NK-92 (cell line): ENCODE data around the gene PPP1R7.

ENCODE experiments used
- DNase-seq: peaks from one replicate; lab custom pipeline; 2025; ENCODE audit not compliant: unreplicated experiment; lab: John Stamatoyannopoulos, UW

Gene PPP1R7

DNA sequence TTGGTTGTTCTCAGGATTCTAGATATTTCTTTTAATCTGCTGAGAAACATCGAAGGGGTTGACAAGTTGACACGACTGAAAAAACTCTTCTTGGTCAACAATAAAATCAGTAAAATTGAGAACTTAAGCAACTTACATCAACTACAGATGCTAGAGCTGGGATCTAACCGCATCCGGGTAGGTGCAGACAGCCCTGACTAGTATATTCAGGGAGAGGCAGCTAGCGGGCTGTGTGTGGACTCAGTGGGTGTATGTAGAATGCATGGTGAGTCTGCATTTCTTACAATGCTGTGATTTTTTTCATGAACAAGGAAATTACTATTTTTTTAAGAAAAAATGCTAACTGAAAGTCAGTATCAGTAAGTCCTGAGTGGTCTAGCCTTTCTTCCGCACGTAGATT is 10.1 kb downstream of the PPP1R7 start:
- no peak for DNase-seq

- no peak for DNase-seq
Measured at GRCh38 chr2:241161646-241162281, 11.5 kb downstream of the PPP1R7 start.

DNA sequence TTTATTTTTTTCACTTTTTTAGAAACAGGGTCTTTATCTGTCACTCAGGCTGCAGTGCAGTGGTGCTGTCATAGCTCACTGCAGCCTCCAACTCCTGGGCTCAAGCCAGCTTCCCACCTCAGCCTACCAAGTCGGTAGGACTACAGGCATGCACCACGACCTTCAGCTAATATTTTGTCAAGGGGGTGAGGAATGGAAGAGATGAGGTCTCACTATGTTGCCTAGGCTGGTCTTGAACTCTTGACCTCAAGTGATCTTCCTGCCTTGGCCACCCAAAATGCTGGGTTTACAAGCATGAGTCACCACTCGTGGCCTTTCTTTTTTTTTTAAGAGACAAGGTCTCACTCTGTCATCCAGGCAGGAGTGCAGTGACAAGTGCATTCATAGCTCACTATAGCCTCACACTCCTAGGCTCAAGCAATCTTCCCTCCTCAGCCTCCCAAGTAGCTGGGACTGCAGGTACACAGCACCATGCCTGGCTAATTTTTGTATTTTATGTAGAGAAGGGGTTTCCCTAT is 13.4 kb downstream of the PPP1R7 start:
- no peak for DNase-seq

- no peak for DNase-seq
Measured at GRCh38 chr2:241168366-241168765, 18.1 kb downstream of the PPP1R7 start.

GRCh38 chr2:241173557-241173956 is 23.3 kb downstream of the PPP1R7 start:
- no peak for DNase-seq

- DNase-seq: no peak
Measured at GRCh38 chr2:241177526-241178334, 27.5 kb downstream of the PPP1R7 start.

- DNase-seq: no peak
Measured at GRCh38 chr2:241178961-241179360, 28.7 kb downstream of the PPP1R7 start.

- DNase-seq: no peak
Measured at GRCh38 chr2:241179899-241180298, 29.6 kb downstream of the PPP1R7 start.

GRCh38 chr2:241180495-241180894 is 30.2 kb downstream of the PPP1R7 start:
- no peak for DNase-seq

DNA sequence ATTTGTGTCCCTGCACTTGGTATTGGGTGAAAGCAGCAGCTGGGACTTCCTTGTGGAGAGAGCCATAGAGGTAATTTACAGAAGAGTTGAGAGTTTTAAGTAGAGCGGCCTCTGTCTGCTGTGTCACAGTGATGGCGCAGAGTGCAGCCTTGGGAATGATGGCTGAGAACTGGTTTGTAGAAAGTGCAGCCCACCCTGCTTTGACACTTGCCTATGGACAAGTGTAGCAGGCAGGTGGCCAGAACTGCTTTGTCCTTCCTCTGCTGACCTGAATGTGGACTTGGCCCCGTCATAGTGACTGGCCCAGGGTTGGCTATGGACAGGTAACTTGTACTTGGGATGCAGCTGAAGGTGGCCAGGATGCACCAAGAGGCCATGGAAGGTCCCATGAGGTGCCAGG is 31.9 kb downstream of the PPP1R7 start:
- DNase-seq: no peak

GRCh38 chr2:241182531-241183133 is 32.4 kb downstream of the PPP1R7 start:
- no peak for DNase-seq

- no peak for DNase-seq
Measured at GRCh38 chr2:241183221-241183620, 33.0 kb downstream of the PPP1R7 start.

DNA sequence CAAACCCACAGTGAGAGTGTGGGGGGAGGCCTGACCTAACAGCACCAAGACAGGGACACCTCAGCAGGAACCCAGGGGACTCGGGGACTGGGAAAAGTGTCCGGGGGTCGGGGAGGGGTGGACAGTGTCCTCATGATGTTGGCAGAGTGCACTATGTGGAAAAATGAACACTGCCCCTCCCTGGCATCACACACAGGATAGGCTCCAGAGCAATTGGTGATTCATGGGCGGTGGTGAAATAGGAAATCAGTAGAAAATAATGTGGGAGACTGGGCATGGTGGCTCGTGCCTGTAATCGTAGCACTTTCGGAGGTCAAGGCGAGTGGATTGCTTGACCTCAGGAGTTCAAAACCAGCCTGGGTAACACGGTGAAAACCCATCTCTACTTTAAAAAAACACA is 34.6 kb downstream of the PPP1R7 start:
- no peak for DNase-seq

GRCh38 chr2:241185961-241186360 is 35.7 kb downstream of the PPP1R7 start:
- DNase-seq: no peak

DNA sequence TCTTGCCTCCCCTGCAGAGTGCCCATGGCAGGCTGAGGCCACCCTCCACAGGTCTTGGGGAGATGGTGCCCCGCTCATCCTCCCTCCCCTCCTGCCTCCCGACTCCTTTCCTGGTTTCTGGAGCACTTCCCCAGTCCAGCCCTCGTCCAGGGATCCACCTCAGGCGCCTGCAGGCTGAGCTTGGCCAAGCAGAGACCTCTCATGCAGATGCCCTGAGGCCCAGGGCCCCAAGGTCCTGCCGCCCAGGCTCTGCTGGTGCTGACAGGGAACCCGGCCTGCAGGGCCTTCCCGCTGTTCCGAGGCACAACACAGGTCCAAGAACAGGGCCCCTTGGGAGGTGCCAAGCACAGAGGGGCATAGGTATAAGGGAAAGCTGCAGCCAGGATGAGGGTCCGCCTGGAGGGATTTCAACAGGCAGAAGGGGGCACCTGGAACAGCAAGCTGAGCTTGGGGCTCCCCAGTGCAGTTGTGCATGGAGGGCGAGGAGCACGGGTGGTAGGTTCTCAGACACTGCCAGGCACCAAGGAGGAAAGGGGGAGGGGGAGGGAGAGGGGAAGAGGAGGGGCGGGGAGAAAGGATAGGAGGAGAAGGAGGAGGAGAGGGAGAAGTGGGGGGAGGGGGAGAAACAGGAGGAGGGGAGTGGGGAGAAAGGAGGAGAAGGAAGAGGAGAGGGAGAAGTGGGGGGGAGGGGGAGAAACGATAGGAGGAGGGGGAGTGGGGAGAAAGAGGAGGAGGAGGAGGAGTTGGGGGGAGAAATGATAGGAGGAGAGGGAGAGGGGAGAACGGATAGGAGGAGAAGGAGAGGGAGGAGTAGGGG is 37.0 kb downstream of the PPP1R7 start:
- no peak for DNase-seq

DNA sequence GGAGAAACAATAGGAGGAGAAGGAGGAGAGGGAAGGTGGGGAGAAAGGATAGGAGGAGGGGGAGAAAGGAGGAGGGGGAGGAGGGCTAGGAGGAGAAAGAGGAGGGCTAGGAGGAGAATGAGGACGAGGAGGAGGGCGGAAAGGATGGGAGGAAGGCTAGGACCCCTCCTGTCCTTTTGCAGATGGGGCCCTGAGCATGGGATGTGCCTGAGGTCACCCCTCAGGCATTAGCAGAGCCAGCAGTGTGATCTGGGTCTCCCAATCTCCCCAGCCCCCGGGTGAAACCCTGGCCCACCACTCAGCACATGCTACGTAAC is 37.6 kb downstream of the PPP1R7 start:
- no peak for DNase-seq

DNA sequence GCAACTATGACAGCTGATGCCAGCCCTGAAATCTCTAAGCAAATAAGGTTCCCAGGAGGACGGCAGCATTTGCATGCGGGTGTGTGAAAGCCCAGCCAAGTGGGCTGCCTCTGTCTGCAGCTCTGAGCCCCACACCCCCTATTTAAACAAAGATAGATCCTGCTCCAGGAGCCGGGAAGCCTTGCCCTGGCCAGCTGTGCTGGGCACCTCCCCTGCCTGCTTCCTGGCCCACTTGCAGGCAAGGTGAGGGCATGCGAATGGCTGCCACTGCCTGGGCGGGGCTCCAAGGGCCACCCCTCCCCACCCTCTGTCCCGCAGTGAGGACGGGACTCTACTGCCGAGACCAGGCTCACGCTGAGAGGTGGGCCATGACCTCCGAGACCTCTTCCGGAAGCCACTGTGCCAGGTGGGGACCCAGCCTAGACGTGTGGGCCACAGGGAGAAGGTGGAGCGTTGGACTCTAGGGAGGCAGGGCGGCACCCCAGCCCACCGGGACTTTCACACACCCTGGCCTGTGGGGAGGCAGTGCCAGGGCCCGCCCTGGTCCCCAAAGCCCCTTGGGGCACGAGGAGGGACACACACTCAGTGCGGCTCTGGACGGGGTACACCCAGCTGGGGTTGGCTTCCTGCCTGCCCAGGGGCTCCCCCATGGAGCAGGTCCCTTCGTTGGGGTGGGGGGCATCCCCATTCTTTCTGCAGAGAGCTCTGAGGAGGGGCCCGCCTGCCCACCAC is 38.3 kb downstream of the PPP1R7 start, which contains the start of gene ANO7:
ANO7 (plus strand) TSS at position 317 of the 732 bp plus-strand sequence. CDS start 1,387 bp downstream, outside the sequence.
- DNase-seq: no peak

GRCh38 chr2:241189093-241189855 is 39.0 kb downstream of the PPP1R7 start:
- DNase-seq: no peak

GRCh38 chr2:241189856-241190201 is 39.6 kb downstream of the PPP1R7 start:
- DNase-seq: no peak
